Suppressor macrophage treated with lipopolysaccharide for 4 hours (primary cell): ENCODE data around the gene CLK4.

ENCODE experiments used
- DNase-seq: peaks from one replicate; pipeline ENCODE4 v3.0.0-alpha.2; 2020

CLK4 gene

GRCh38 chr5:178632285-178632684 lies 5.4 kb upstream of the CLK4 start:
- no peak for DNase-seq

GRCh38 chr5:178630951-178631350 lies 4.1 kb upstream of the CLK4 start:
- DNase-seq, result no peak

- no peak for DNase-seq
Observed at GRCh38 chr5:178630475-178630930, 3.7 kb upstream of the CLK4 start.

GRCh38 chr5:178627259-178627598 lies 379 bp upstream of the CLK4 start:
- DNase-seq, result no peak

- DNase-seq, result peak; percentile 27
Observed at GRCh38 chr5:178625679-178626483, 969 bp downstream of the CLK4 start.

GRCh38 chr5:178624631-178625546 lies 2.0 kb downstream of the CLK4 start:
- DNase-seq, result no peak

- no peak for DNase-seq
Observed at GRCh38 chr5:178622679-178623247, 4.1 kb downstream of the CLK4 start.

- no peak for DNase-seq
Observed at GRCh38 chr5:178619390-178619789, 7.5 kb downstream of the CLK4 start.

- no peak for DNase-seq
Observed at GRCh38 chr5:178612299-178612698, 14.6 kb downstream of the CLK4 start.

- DNase-seq, result no peak
Observed at GRCh38 chr5:178606269-178606668, 20.6 kb downstream of the CLK4 start.

GRCh38 chr5:178605788-178606187 lies 21.1 kb downstream of the CLK4 start:
- DNase-seq, result no peak

GRCh38 chr5:178602752-178603151 lies 24.1 kb downstream of the CLK4 start:
- DNase-seq, result no peak

- no peak for DNase-seq
Observed at GRCh38 chr5:178595750-178596149, 31.1 kb downstream of the CLK4 start.

GRCh38 chr5:178595150-178595549 lies 31.7 kb downstream of the CLK4 start:
- DNase-seq, result no peak

- DNase-seq, result no peak
Observed at GRCh38 chr5:178590924-178591423, 35.9 kb downstream of the CLK4 start.

- DNase-seq, result peak; percentile 76
Observed at GRCh38 chr5:178590141-178590923, 36.5 kb downstream of the CLK4 start, which contains the start of gene COL23A1. COL23A1 (minus strand) TSS chr5:178590393.

GRCh38 chr5:178589180-178590140 lies 37.4 kb downstream of the CLK4 start:
- DNase-seq, result peak; percentile 54

- no peak for DNase-seq
Observed at GRCh38 chr5:178588769-178589168, 38.1 kb downstream of the CLK4 start.

GRCh38 chr5:178587763-178588611 lies 38.9 kb downstream of the CLK4 start:
- peak; percentile 10 for DNase-seq

GRCh38 chr5:178586396-178586795 lies 40.5 kb downstream of the CLK4 start:
- no peak for DNase-seq
